GM21390 (cell line): ENCODE results near the gene SSU72.
"Not testable (repeated sequence)": the region's sequence is repeated elsewhere in the genome, so short reads cannot be mapped to it uniquely, and the experiment has no call there.

Experiments used
- ATAC-seq: cut with Tn5 transposase; IDR thresholded peaks from one replicate; pipeline ENCODE4 v1.9.1; 2021; ENCODE audit not compliant: unreplicated experiment

SSU72 gene

GRCh38 chr1:1543706-1544099, 31.0 kb downstream of the SSU72 start:
- ATAC-seq, result no peak

- no peak for ATAC-seq
These were observed 31.6 kb downstream of the SSU72 start for GRCh38 chr1:1542766-1543705.

GRCh38 chr1:1541956-1542765, 32.5 kb downstream of the SSU72 start:
- no peak for ATAC-seq

GRCh38 chr1:1540818-1541628, 33.6 kb downstream of the SSU72 start:
- no peak for ATAC-seq

- no peak for ATAC-seq
These were observed 34.4 kb downstream of the SSU72 start, which contains the start of gene TMEM240 for GRCh38 chr1:1540090-1540817. Gene TMEM240, minus strand, starts transcription at chr1:1540624. Its CDS starts 278 bp downstream, at chr1:1540346.

- no peak for ATAC-seq
These were observed 35.2 kb downstream of the SSU72 start for GRCh38 chr1:1539310-1540089.

GRCh38 chr1:1538989-1539309, 35.7 kb downstream of the SSU72 start:
- no peak for ATAC-seq

- ATAC-seq, result no peak
These were observed 36.3 kb downstream of the SSU72 start for GRCh38 chr1:1538334-1538733.

- no peak for ATAC-seq
These were observed 36.9 kb downstream of the SSU72 start for GRCh38 chr1:1537626-1538250.

GRCh38 chr1:1536938-1537546, 37.6 kb downstream of the SSU72 start:
- no peak for ATAC-seq

- ATAC-seq, result no peak
These were observed 38.4 kb downstream of the SSU72 start for GRCh38 chr1:1536019-1536937.

- ATAC-seq, result no peak
These were observed 39.3 kb downstream of the SSU72 start for GRCh38 chr1:1535201-1536018.

GRCh38 chr1:1534401-1535154, 40.1 kb downstream of the SSU72 start:
- no peak for ATAC-seq

- not testable (repeated sequence) for ATAC-seq
These were observed 40.8 kb downstream of the SSU72 start for GRCh38 chr1:1533894-1534291.

GRCh38 chr1:1533176-1533893, 41.3 kb downstream of the SSU72 start:
- not testable (repeated sequence) for ATAC-seq

- ATAC-seq, result no peak
These were observed 42.7 kb downstream of the SSU72 start for GRCh38 chr1:1531947-1532346.
